GOT3 (cell line): ENCODE data around the gene FXR2.

Experiments
- DNase-seq: peaks from one replicate; lab custom pipeline; 2025; ENCODE audit warnings: mixed read lengths; lab: John Stamatoyannopoulos, UW

Gene FXR2

GRCh38 chr17:7588553-7589203, 26.0 kb downstream of the FXR2 start:
- no peak for DNase-seq

GRCh38 chr17:7587420-7588151, 27.1 kb downstream of the FXR2 start:
- peak; percentile 39 for DNase-seq

DNA sequence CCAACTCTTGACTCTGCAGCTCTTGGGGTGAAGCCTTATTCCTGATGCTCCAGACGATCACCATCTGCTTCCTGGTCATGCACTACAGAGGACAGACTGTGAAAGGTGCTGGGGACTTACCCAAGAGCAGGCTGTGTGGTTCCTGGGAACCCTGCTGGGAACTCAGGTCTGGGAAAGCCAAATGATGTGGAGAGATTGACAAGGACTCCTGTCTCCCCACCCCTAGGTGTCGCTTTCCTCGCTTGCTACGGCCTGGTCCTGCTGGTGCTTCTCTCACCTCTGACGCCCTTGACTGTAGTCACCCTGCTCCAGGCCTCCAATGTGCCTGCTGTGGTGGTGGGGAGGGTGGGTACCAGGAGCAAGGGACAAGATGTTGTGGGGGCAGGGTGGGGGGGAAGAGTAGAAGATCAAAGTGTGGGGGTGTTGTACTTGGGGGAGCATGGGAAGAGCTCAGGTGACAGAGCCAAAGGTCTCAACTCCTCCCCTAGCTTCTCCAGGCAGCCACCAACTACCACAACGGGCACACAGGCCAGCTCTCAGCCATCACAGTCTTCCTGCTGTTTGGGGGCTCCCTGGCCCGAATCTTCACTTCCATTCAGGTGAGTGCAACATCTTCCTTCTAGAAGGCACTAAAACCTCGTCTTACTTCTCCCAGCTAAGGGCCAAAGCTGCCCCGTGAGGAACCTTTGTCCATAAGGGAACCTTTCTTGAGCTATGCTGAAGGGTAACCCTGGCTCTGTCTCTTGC, 27.9 kb downstream of the FXR2 start:
- DNase-seq: no peak

- peak; percentile 85 for DNase-seq
Measured at GRCh38 chr17:7583253-7584109, 31.2 kb downstream of the FXR2 start, which contains the start of gene MPDU1. TSS of gene MPDU1 (plus strand) at chr17:7583852. CDS start at chr17:7583863, 11 bp downstream.

GRCh38 chr17:7582396-7583252, 32.1 kb downstream of the FXR2 start:
- DNase-seq: no peak

GRCh38 chr17:7580604-7581575, 33.8 kb downstream of the FXR2 start:
- no peak for DNase-seq

GRCh38 chr17:7579834-7580603, 34.7 kb downstream of the FXR2 start:
- DNase-seq: no peak

- DNase-seq: peak; percentile 78
Measured at GRCh38 chr17:7579001-7579833, 35.5 kb downstream of the FXR2 start, which contains the start of gene CD68. TSS of gene CD68 (plus strand) at chr17:7579638. CDS start at chr17:7579678, 40 bp downstream.

GRCh38 chr17:7577327-7578199, 37.1 kb downstream of the FXR2 start:
- DNase-seq: no peak

DNA sequence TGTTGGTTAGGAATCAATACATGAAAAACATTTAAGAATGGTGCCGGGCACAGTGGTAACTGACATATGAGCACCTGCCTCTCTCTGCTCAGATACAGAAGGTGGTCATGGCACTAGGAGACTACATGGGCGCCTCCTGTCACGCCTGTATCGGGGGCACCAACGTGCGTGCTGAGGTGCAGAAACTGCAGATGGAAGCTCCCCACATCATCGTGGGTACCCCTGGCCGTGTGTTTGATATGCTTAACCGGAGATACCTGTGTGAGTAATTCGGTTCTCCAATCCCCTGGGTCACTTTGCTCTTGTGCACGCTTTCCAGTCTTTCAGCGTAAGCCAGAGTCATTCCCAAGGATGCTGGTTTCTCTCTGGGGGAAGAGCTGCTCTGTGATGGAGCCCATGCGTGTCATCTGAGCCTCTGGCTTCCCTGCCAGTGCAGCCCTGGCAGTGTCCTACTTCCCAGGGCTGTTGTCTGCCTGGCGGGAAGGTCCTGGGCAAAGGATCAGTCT, 38.2 kb downstream of the FXR2 start:
- no peak for DNase-seq

- no peak for DNase-seq
Measured at GRCh38 chr17:7575959-7576358, 38.7 kb downstream of the FXR2 start.

DNA sequence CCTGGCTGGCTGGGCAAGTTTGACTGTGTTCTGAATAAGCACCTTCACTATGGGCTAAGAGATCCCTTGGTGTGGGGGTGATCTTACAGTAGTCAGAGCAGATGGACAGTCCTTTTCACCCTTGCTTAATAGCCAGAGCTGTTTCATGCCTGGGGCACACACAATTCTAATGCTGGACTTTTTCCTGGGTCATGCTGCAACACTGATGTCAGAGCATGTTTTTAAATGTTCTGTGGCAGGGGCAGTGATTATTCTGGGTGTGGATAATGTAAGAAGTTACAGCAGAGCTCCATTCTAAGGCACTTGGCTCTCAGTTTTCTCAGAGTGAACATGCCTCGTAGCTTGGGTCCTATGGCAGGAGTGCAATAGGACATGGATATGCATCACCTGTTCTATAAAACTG, 39.2 kb downstream of the FXR2 start:
- no peak for DNase-seq

DNA sequence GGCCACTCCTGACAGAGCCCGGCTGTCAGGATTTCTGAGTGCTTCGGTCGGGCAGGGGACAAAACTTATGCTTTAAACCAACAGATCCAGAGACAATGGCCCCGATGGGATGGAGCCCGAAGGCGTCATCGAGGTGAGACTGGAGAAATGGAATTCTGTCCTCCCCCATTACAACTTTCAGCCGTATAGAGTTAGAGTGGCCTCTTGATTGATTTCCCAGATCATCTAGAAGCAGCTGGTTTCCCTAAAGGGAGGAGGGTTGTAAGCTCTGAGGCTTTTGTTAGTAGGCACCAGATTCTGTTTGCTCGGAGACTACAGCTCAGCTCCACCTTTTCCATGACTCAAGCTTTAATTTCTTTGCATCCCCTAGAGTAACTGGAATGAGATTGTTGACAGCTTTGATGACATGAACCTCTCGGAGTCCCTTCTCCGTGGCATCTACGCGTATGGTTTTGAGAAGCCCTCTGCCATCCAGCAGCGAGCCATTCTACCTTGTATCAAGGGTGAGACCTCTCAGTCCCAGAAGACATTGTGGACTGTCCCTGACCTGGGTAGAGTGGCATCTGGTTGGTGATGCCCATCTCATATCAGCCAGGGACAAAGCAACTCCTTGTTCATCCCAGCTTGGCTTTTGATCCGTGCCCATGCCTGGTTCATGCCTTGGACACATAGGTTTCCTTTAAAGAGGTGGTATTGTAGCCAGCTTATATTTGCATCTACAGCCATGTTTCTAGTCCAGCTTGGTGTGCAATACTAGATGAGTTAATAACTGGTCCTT, 40.3 kb downstream of the FXR2 start:
- no peak for DNase-seq

- peak; percentile 28 for DNase-seq
Measured at GRCh38 chr17:7573324-7574080, 41.2 kb downstream of the FXR2 start.
